Smooth muscle cell (in vitro differentiated cells): Measurements from ENCODE around the gene ASB4. TPM values are rescaled to one million over a fixed set of nuclear protein-coding genes. Genes with fewer than 3 reads are reported as not detected.

Source experiments
- DNase-seq: peaks from one replicate; lab custom pipeline; 2025; ENCODE audit not compliant: unreplicated experiment; lab: John Stamatoyannopoulos, UW
- H2AFZ ChIP-seq: fragments of 200-600 bp; sonication (generic); 2 replicates; pipeline ENCODE4 v1.6.0; 2016; ENCODE audit warnings: antibody characterized with exemption, low read depth, mild to moderate bottlenecking
- H3F3A ChIP-seq: fragments of 200-600 bp; sonication (generic); 2 replicates; pipeline ENCODE4 v1.6.0; 2017; ENCODE audit warnings: antibody characterized with exemption, low read depth
- H3K27ac ChIP-seq: fragments of 200-600 bp; sonication (generic); 2 replicates; pipeline ENCODE4 v1.5.1; 2016; ENCODE audit warnings: low read depth, mild to moderate bottlenecking
- H3K27me3 ChIP-seq: fragments of 200-600 bp; sonication (generic); 2 replicates; pipeline ENCODE4 v1.6.1; 2016; ENCODE audit warnings: low read depth, mild to moderate bottlenecking
- H3K36me3 ChIP-seq: fragments of 200-600 bp; sonication (generic); 2 replicates; pipeline ENCODE4 v1.5.1; 2016; ENCODE audit warnings: low read depth
- H3K4me1 ChIP-seq: fragments of 200-600 bp; sonication (generic); 2 replicates; pipeline ENCODE4 v1.5.1; 2016; ENCODE audit warnings: low read depth
- H3K4me2 ChIP-seq: fragments of 200-600 bp; sonication (generic); 2 replicates; pipeline ENCODE4 v1.6.0; 2016; ENCODE audit warnings: mild to moderate bottlenecking
- H3K4me3 ChIP-seq: fragments of 200-600 bp; sonication (generic); 2 replicates; pipeline ENCODE4 v1.5.1; 2016; ENCODE audit warnings: mild to moderate bottlenecking
- H3K79me2 ChIP-seq: fragments of 200-600 bp; sonication (generic); 2 replicates; pipeline ENCODE4 v1.6.0; 2016; ENCODE audit warnings: low read depth, mild to moderate bottlenecking
- H3K9ac ChIP-seq: fragments of 200-600 bp; sonication (generic); 2 replicates; pipeline ENCODE4 v1.6.0; 2016; ENCODE audit warnings: low read depth
- H3K9me3 ChIP-seq: fragments of 200-600 bp; sonication (generic); replicated peaks from 2 replicates; pipeline ENCODE4 v1.5.1; 2016; ENCODE audit warnings: low read depth
- H4K20me1 ChIP-seq: fragments of 200-600 bp; sonication (generic); 2 replicates; pipeline ENCODE4 v1.6.0; 2016; ENCODE audit warnings: low read depth
- CTCF ChIP-seq: fragments of 200-600 bp; sonication (generic); IDR thresholded peaks from 2 replicates; pipeline ENCODE4 v1.5.1; 2017; ENCODE audit warnings: borderline replicate concordance, mild to moderate bottlenecking, antibody characterized with exemption; ENCODE audit not compliant: insufficient read depth, poor library complexity, severe bottlenecking
- WGBS: methylation state at CpG from one replicate; pipeline ENCODE4 v1.1.7; 2016; ENCODE audit warnings: low lambda C conversion rate; 5-methylcytosine and 5-hydroxymethylcytosine counted together
- polyA plus RNA-seq: library from polyadenylated mRNA; unstranded; fragments of >200 nt; fragmentation: Nextera tagmentation; extraction: Ambion mirVana; gene quantifications from 2 replicates; pipeline ENCODE4 v1.2.1, GENCODE V29; 2016
- total RNA-seq: library from RNA; depleted of rRNA; stranded (reverse); fragments of >200 nt; gene quantifications from 2 replicates; pipeline ENCODE4 v1.2.3, GENCODE V29; 2014

The ASB4 gene
- total and polyA plus RNA-seq, 2 experiments from 2014 or later = not detected

GRCh38 chr7:95472581-95473161, 13.1 kb upstream of the ASB4 start:
- Histone ChIP-seq H3K4me2 (peak overlapping the region; percentile 59), H4K20me1 (no peaks in the 10 kb centered on the region), H3K4me3 (no peak overlapping the region), H3K4me1 (peaks cover 51% of the 10 kb centered on the region), H3K9ac (no peak overlapping the region), H3K79me2 (no peaks in the 10 kb centered on the region), H3K36me3 (no peaks in the 10 kb centered on the region), H3F3A (peaks cover 12% of the 10 kb centered on the region), H3K27me3 (no peaks in the 10 kb centered on the region), H3K9me3 (no peaks in the 10 kb centered on the region), H2AFZ (peak overlapping the region; percentile 9), H3K27ac (no peak overlapping the region)
- no peak for DNase-seq
- no peak for TF ChIP-seq CTCF
- 14% methylated on average over 8 of the region's 8 CpGs for WGBS

- DNase-seq = no peak
- 72% methylated on average over 9 of the region's 9 CpGs for WGBS
- Histone ChIP-seq H2AFZ (no peak overlapping the region), H3K4me3 (no peak overlapping the region), H3K9ac (no peak overlapping the region), H3K4me2 (peak overlapping the region; percentile 59), H3K27me3 (no peaks in the 10 kb centered on the region), H3K27ac (no peak overlapping the region), H3F3A (peaks cover 12% of the 10 kb centered on the region), H4K20me1 (no peaks in the 10 kb centered on the region), H3K4me1 (peaks cover 52% of the 10 kb centered on the region), H3K79me2 (no peaks in the 10 kb centered on the region), H3K36me3 (no peaks in the 10 kb centered on the region), H3K9me3 (no peaks in the 10 kb centered on the region)
- TF ChIP-seq CTCF = no peak
Measured at GRCh38 chr7:95473276-95473985, 12.3 kb upstream of the ASB4 start.

- H3K9me3 ChIP-seq = no peaks in the 10 kb centered on the region
- H2AFZ ChIP-seq = peak overlapping the region; percentile 65
- H3K9ac ChIP-seq = no peak overlapping the region
- H3K36me3 ChIP-seq = no peaks in the 10 kb centered on the region
- WGBS = 73% methylated on average over 9 of the region's 9 CpGs
- peaks cover 34% of the 10 kb centered on the region for H3K4me1 ChIP-seq
- peak overlapping the region; percentile 64 for H3K4me2 ChIP-seq
- no peaks in the 10 kb centered on the region for H3K79me2 ChIP-seq
- no peak for TF ChIP-seq CTCF
- H4K20me1 ChIP-seq = no peaks in the 10 kb centered on the region
- H3K4me3 ChIP-seq = peak overlapping the region; percentile 14
- H3K27me3 ChIP-seq = no peaks in the 10 kb centered on the region
- peaks cover 12% of the 10 kb centered on the region for H3F3A ChIP-seq
- DNase-seq = no peak
- no peak overlapping the region for H3K27ac ChIP-seq
Measured at GRCh38 chr7:95476072-95476847, 9.5 kb upstream of the ASB4 start.
